CD4-positive, alpha-beta memory T cell (primary cell): ENCODE measurements around the gene DBNDD1. TPM values are rescaled to one million over a fixed set of nuclear protein-coding genes. Genes with fewer than 3 reads are reported as not detected.
"Not testable (repeated sequence)": the region's sequence is repeated elsewhere in the genome, so short reads cannot be mapped to it uniquely, and the experiment has no call there.

Source experiments
- CTCF ChIA-PET: fragments of 350-600 bp; sonication (Branson Sonifier 250); formaldehyde crosslinking; loops from one replicate; lab custom pipeline; 2021; ENCODE audit warnings: inconsistent platforms; ENCODE audit not compliant: partially characterized antibody; lab: Charles Lee
- POLR2A ChIA-PET: fragments of 350-600 bp; sonication (Branson Sonifier 250); formaldehyde crosslinking; loops from one replicate; lab custom pipeline; 2021; ENCODE audit not compliant: partially characterized antibody; lab: Charles Lee
- DNase-seq, 5 donors: peaks; one replicate each; pipeline versions ENCODE4 v3.0.0 to v3.0.0-alpha.2; 2020 to 2022; ENCODE audit warnings: mixed read lengths in 1 of 5
- H3K27ac ChIP-seq: one replicate; pipeline ENCODE4 v1.7.0; 2013; ENCODE audit warnings: low read depth, low read length
- H3K27me3 ChIP-seq: 2 replicates; pipeline ENCODE4 v1.7.0; 2013; ENCODE audit warnings: mild to moderate bottlenecking, low read length, moderate library complexity; ENCODE audit not compliant: insufficient read depth
- H3K36me3 ChIP-seq: 2 replicates; pipeline ENCODE4 v1.7.0; 2013; ENCODE audit warnings: mild to moderate bottlenecking, low read length, moderate library complexity; ENCODE audit not compliant: insufficient read depth
- H3K4me1 ChIP-seq: 2 replicates; pipeline ENCODE4 v1.7.0; 2013; ENCODE audit warnings: mild to moderate bottlenecking, low read length, moderate library complexity; ENCODE audit not compliant: insufficient read depth
- H3K4me3 ChIP-seq, 2 donors: one replicate each; pipeline ENCODE4 v1.7.0; 2013; ENCODE audit warnings: low read length in 2 of 2, mild to moderate bottlenecking in 1 of 2
- H3K9me3 ChIP-seq, 2 donors: one replicate each; pipeline ENCODE4 v1.7.0; 2013; ENCODE audit warnings: low read length in 2 of 2, control low read depth in 1 of 2; ENCODE audit not compliant: control insufficient read depth in 1 of 2
- H3K27ac Mint-ChIP-seq, 7 donors: one replicate each; pipeline ENCODE4 v1.8.0; 2020 to 2021; ENCODE audit warnings: mixed read lengths in 7 of 7, mild to moderate bottlenecking in 6 of 7, inconsistent platforms in 3 of 7, moderate library complexity in 3 of 7
- H3K27me3 Mint-ChIP-seq, 2 donors: one replicate each; pipeline ENCODE4 v1.8.0; 2020 to 2021; ENCODE audit warnings: mixed read lengths in 2 of 2
- H3K36me3 Mint-ChIP-seq, 2 donors: one replicate each; pipeline ENCODE4 v1.8.0; 2020 to 2021; ENCODE audit warnings: mixed read lengths in 2 of 2, inconsistent platforms in 1 of 2, mild to moderate bottlenecking in 1 of 2
- H3K4me1 Mint-ChIP-seq, 4 donors: one replicate each; pipeline ENCODE4 v1.8.0; 2020 to 2021; ENCODE audit warnings: mixed read lengths in 4 of 4, mild to moderate bottlenecking in 1 of 4
- H3K4me3 Mint-ChIP-seq, 8 donors: one replicate each; pipeline ENCODE4 v1.8.0; 2020 to 2021; ENCODE audit warnings: mixed read lengths in 8 of 8, mild to moderate bottlenecking in 7 of 8, moderate library complexity in 6 of 8, inconsistent platforms in 3 of 8
- H3K9me3 Mint-ChIP-seq, 8 donors: one replicate each; pipeline ENCODE4 v1.8.0; 2020 to 2021; ENCODE audit warnings: mixed read lengths in 8 of 8, mild to moderate bottlenecking in 5 of 8, inconsistent platforms in 3 of 8, moderate library complexity in 1 of 8
- intact Hi-C: fragments of 100-400 bp; cut with micrococcal nuclease; formaldehyde crosslinking; loops from one replicate; pipeline ENCODE4 v1.15.1; 2023
- polyA plus RNA-seq, 2 donors: library from polyadenylated mRNA; unstranded; fragments of 300-500 nt; fragmentation: Illumina TruSeq; gene quantifications; one replicate each; pipeline ENCODE4 v1.2.3, GENCODE V29; 2021
- total RNA-seq, 2 experiments: library from RNA; stranded (reverse); gene quantifications; one replicate each; pipeline ENCODE4 v1.2.3, GENCODE V29; 2021

Gene DBNDD1
- total and polyA plus RNA-seq, 4 experiments from 2014 or later = 0.61 to 3.7 (median 0.94) TPM

GRCh38 chr16:90011908-90012501 lies 7.3 kb downstream of the DBNDD1 start:
- H3K36me3 ChIP-seq = no peaks in the 10 kb centered on the region
- peaks cover 18% of the 10 kb centered on the region for H3K4me1 ChIP-seq
- Mint-ChIP-seq H3K4me1 (peaks cover 10 to 16% (median 12%) of the 10 kb centered on the region in 4 donors), H3K4me3 (no peak overlapping the region), H3K27me3 (no peaks in the 10 kb centered on the region), H3K9me3 (no peaks in the 10 kb centered on the region), H3K36me3 (no peaks in the 10 kb centered on the region), H3K27ac (no peak overlapping the region)
- intact Hi-C loops = no loop called here
- ChIA-PET CTCF (no interaction called here), POLR2A (interaction anchor here (0.8 kb wide), 1 partner anchor 9 kb away, joined by 3 read pairs; no protein-coding TSS in a partner anchor)
- no peak overlapping the region for H3K4me3 ChIP-seq
- DNase-seq = no peak
- H3K27me3 ChIP-seq = no peaks in the 10 kb centered on the region
- no peak overlapping the region for H3K27ac ChIP-seq
- H3K9me3 ChIP-seq = no peaks in the 10 kb centered on the region

- H3K4me3 ChIP-seq = no peak overlapping the region
- ChIA-PET CTCF (no interaction called here), POLR2A (interaction anchor here (0.8 kb wide), 1 partner anchor 10 kb away, joined by 3 read pairs; no protein-coding TSS in a partner anchor)
- intact Hi-C loops = no loop called here
- Mint-ChIP-seq H3K4me1 (peaks cover 10 to 16% (median 12%) of the 10 kb centered on the region in 4 donors), H3K27me3 (no peaks in the 10 kb centered on the region), H3K4me3 (no peak overlapping the region), H3K36me3 (no peaks in the 10 kb centered on the region), H3K27ac (no peak overlapping the region), H3K9me3 (no peaks in the 10 kb centered on the region)
- H3K36me3 ChIP-seq = no peaks in the 10 kb centered on the region
- no peaks in the 10 kb centered on the region for H3K27me3 ChIP-seq
- H3K27ac ChIP-seq = no peak overlapping the region
- peaks cover 18% of the 10 kb centered on the region for H3K4me1 ChIP-seq
- no peaks in the 10 kb centered on the region for H3K9me3 ChIP-seq
- DNase-seq = no peak
These were observed 7.8 kb downstream of the DBNDD1 start for GRCh38 chr16:90011508-90011819.

- ChIA-PET CTCF (no interaction called here), POLR2A (interaction anchor here (0.8 kb wide), 1 partner anchor 10 kb away, joined by 3 read pairs; no protein-coding TSS in a partner anchor)
- peak overlapping the region in 2 of 8 donors; percentile 38 to 45 for H3K4me3 Mint-ChIP-seq
- Histone ChIP-seq H3K9me3 (no peaks in the 10 kb centered on the region), H3K27me3 (no peaks in the 10 kb centered on the region), H3K36me3 (no peaks in the 10 kb centered on the region), H3K4me1 (peaks cover 18% of the 10 kb centered on the region), H3K27ac (no peak overlapping the region), H3K4me3 (no peak overlapping the region)
- no peaks in the 10 kb centered on the region for H3K9me3 Mint-ChIP-seq
- intact Hi-C loops = no loop called here
- peaks cover 10 to 16% (median 12%) of the 10 kb centered on the region in 4 donors for H3K4me1 Mint-ChIP-seq
- no peak overlapping the region for H3K27ac Mint-ChIP-seq
- H3K27me3 Mint-ChIP-seq = no peaks in the 10 kb centered on the region
- no peaks in the 10 kb centered on the region for H3K36me3 Mint-ChIP-seq
- no peak for DNase-seq
These were observed 8.4 kb downstream of the DBNDD1 start for GRCh38 chr16:90010676-90011507.

GRCh38 chr16:90009172-90009899 lies 9.9 kb downstream of the DBNDD1 start:
- H3K4me1 ChIP-seq = peaks cover 18% of the 10 kb centered on the region
- ChIA-PET POLR2A (interaction anchor here (0.8 to 1.2 kb wide), 2 partner anchors 9 to 99 kb away, joined by 3 to 4 read pairs; partner anchors contain the start of gene DBNDD1), CTCF (interaction anchor here (1.0 to 1.6 kb wide), 2 partner anchors 9 to 11 kb away, joined by 3 to 4 read pairs; no protein-coding TSS in a partner anchor)
- Mint-ChIP-seq H3K27ac (peak overlapping the region in 5 of 7 donors; percentile 46 to 80 (median 72)), H3K27me3 (no peaks in the 10 kb centered on the region), H3K4me1 (peaks cover 10 to 16% (median 14%) of the 10 kb centered on the region in 4 donors), H3K4me3 (peak overlapping the region; percentile 76 to 87 (median 81)), H3K36me3 (no peaks in the 10 kb centered on the region), H3K9me3 (no peaks in the 10 kb centered on the region)
- no peaks in the 10 kb centered on the region for H3K36me3 ChIP-seq
- H3K9me3 ChIP-seq = no peaks in the 10 kb centered on the region
- H3K27ac ChIP-seq = no peak overlapping the region
- intact Hi-C loops = loop anchor here (1.0 kb wide), 1 partner anchor 13 kb away; no protein-coding TSS in a partner anchor
- peak overlapping the region; percentile 6 to 49 for H3K4me3 ChIP-seq
- no peaks in the 10 kb centered on the region for H3K27me3 ChIP-seq
- no peak for DNase-seq

- no peaks in the 10 kb centered on the region for H3K9me3 Mint-ChIP-seq
- peak overlapping the region; percentile 76 to 87 (median 81) for H3K4me3 Mint-ChIP-seq
- H3K27ac ChIP-seq = no peak overlapping the region
- H3K4me1 Mint-ChIP-seq = peaks cover 10 to 16% (median 14%) of the 10 kb centered on the region in 4 donors
- no peaks in the 10 kb centered on the region for H3K27me3 Mint-ChIP-seq
- intact Hi-C loops = loop anchor here (1.0 kb wide), 1 partner anchor 14 kb away; no protein-coding TSS in a partner anchor
- CTCF ChIA-PET = interaction anchor here (1.0 to 1.6 kb wide), 2 partner anchors 10 to 11 kb away, joined by 3 to 4 read pairs; no protein-coding TSS in a partner anchor
- DNase-seq = peak; percentile 52 to 67 (median 59)
- H3K4me3 ChIP-seq = peak overlapping the region; percentile 30 to 49
- peak overlapping the region in 6 of 7 donors; percentile 46 to 84 (median 76) for H3K27ac Mint-ChIP-seq
- no peaks in the 10 kb centered on the region for H3K27me3 ChIP-seq
- H3K9me3 ChIP-seq = no peaks in the 10 kb centered on the region
- no peaks in the 10 kb centered on the region for H3K36me3 Mint-ChIP-seq
- POLR2A ChIA-PET = interaction anchor here (0.8 to 1.2 kb wide), 2 partner anchors 10 to 99 kb away, joined by 3 to 4 read pairs; partner anchors contain the start of gene DBNDD1
- no peaks in the 10 kb centered on the region for H3K36me3 ChIP-seq
- H3K4me1 ChIP-seq = peaks cover 18% of the 10 kb centered on the region
These were observed 10.5 kb downstream of the DBNDD1 start for GRCh38 chr16:90008708-90009145.

- H3K9me3 ChIP-seq, H3K27ac ChIP-seq, H3K9me3 Mint-ChIP-seq, H3K36me3 Mint-ChIP-seq, CTCF ChIA-PET, H3K4me3 Mint-ChIP-seq, POLR2A ChIA-PET, H3K27ac Mint-ChIP-seq, H3K27me3 ChIP-seq, H3K4me3 ChIP-seq, intact Hi-C loops, H3K36me3 ChIP-seq, H3K27me3 Mint-ChIP-seq, DNase-seq: not testable (repeated sequence)
- peaks cover 18% of the 10 kb centered on the region for H3K4me1 ChIP-seq
- H3K4me1 Mint-ChIP-seq = peaks cover 7 to 16% (median 14%) of the 10 kb centered on the region in 4 donors
These were observed 11.5 kb downstream of the DBNDD1 start for GRCh38 chr16:90007635-90008234.
